Measurements from ENCODE around the gene FSD1. TPM values are rescaled to one million over a fixed set of nuclear protein-coding genes. Genes with fewer than 3 reads are reported as not detected.
"Not testable (repeated sequence)": the region's sequence is repeated elsewhere in the genome, so short reads cannot be mapped to it uniquely, and the experiment has no call there.

FSD1 gene
- total RNA-seq, 1 donor: 4.6 TPM

- DNase-seq (ENCODE audit: low read depth in 2 of 3, low spot score in 2 of 3): no peak
These were observed 37.9 kb downstream of the FSD1 start for GRCh38 chr19:4342314-4342614.

GRCh38 chr19:4342615-4343369 lies 38.4 kb downstream of the FSD1 start:
- DNase-seq (ENCODE audit: low read depth in 2 of 3, low spot score in 2 of 3): peak; percentile 84 to 100 (median 99)

- DNase-seq (ENCODE audit: low read depth in 2 of 3, low spot score in 2 of 3): peak; percentile 80 to 92 (median 85)
These were observed 39.2 kb downstream of the FSD1 start, which contains the start of gene MPND for GRCh38 chr19:4343370-4344307. TSS of gene MPND (plus strand) at chr19:4343562. CDS start at chr19:4343594, 32 bp downstream.

DNA sequence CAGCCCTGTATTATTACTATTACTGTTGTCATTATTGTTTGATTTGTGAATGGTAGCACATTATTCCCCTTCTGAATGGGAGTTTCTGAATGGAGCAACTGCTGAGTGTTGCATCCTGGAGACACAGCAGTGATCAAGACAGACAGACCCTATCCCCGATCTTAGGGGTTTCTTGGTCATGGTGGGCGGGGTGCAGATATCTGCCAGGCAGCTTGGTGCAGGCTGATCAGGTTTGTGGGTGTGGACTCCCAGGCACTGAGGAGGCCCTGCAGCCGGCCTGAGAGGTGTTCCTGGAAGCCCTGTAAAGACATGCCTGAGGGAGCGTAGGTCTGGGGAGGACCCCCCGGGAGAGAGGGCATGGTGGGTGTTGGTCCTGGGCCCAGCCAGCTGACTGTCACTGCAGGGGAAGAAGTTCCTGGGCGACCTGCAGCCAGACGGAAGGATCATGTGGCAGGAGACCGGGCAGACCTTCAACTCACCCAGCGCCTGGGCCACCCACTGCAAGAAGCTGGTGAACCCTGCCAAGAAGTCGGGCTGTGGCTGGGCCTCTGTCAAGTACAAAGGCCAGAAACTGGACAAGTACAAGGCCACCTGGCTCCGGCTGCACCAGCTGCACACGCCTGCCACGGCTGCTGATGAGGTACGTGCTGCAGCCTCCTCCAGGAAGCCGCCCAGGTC lies 41.1 kb downstream of the FSD1 start:
- DNase-seq (ENCODE audit: low read depth in 2 of 3, low spot score in 2 of 3): no peak

GRCh38 chr19:4346020-4346383 lies 41.6 kb downstream of the FSD1 start:
- DNase-seq (ENCODE audit: low read depth in 2 of 3, low spot score in 2 of 3): no peak

GRCh38 chr19:4347521-4347920 lies 43.1 kb downstream of the FSD1 start:
- DNase-seq (ENCODE audit: low read depth in 2 of 3, low spot score in 2 of 3): peak in 2 of 3 donors; percentile 40 to 66

- DNase-seq (ENCODE audit: low read depth in 2 of 3, low spot score in 2 of 3): not testable (repeated sequence)
These were observed 44.8 kb downstream of the FSD1 start for GRCh38 chr19:4349225-4349624.

DNA sequence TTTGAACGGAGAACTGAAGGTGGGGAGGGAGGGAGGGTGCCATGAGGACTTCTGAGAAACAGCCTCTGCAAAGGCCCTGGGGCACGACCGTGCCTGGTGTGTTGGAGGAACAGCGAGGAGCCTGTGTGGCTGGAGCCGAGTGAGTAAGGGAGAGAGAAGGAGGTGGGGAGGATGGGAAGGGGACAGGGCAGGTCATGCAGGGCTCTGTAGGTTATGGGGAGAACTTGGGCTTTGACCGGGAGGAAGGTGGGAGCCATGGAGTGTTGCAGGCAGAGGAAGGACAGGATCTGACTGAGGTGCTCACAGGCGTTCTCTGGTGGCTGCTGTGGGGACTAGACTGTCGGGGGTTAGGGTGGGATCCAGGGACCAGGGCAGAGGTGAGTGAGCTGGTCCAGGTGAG lies 45.7 kb downstream of the FSD1 start:
- DNase-seq (ENCODE audit: low read depth in 2 of 3, low spot score in 2 of 3): no peak

GRCh38 chr19:4350726-4351125 lies 46.3 kb downstream of the FSD1 start:
- no peak for DNase-seq (ENCODE audit: low read depth in 2 of 3, low spot score in 2 of 3)

DNA sequence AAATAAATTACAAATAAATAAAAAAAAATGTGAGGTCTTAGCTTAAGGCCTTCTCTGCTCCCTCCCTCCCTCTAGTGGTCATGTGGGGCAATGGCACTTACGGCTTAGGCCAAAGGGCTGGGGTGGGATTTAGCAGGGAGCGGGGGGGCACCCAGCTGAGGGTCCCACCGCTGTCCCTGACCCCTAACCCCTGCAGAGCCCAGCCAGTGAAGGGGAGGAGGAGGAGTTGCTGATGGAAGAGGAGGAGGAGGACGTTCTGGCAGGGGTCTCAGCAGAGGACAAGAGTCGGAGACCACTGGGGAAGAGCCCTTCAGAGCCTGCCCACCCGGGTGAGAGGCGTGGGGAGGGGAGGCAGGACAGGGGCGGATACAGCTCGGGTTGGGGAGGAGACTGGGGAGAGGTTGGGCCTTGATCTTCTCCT lies 48.3 kb downstream of the FSD1 start:
- peak in 2 of 3 donors; percentile 72 to 81 for DNase-seq (ENCODE audit: low read depth in 2 of 3, low spot score in 2 of 3)

GRCh38 chr19:4354282-4354681 lies 49.9 kb downstream of the FSD1 start:
- no peak for DNase-seq (ENCODE audit: low read depth in 2 of 3, low spot score in 2 of 3)

GRCh38 chr19:4354897-4355296 lies 50.5 kb downstream of the FSD1 start:
- no peak for DNase-seq (ENCODE audit: low read depth in 2 of 3, low spot score in 2 of 3)

- no peak for DNase-seq (ENCODE audit: low read depth in 2 of 3, low spot score in 2 of 3)
These were observed 52.8 kb downstream of the FSD1 start for GRCh38 chr19:4357095-4357797.

DNA sequence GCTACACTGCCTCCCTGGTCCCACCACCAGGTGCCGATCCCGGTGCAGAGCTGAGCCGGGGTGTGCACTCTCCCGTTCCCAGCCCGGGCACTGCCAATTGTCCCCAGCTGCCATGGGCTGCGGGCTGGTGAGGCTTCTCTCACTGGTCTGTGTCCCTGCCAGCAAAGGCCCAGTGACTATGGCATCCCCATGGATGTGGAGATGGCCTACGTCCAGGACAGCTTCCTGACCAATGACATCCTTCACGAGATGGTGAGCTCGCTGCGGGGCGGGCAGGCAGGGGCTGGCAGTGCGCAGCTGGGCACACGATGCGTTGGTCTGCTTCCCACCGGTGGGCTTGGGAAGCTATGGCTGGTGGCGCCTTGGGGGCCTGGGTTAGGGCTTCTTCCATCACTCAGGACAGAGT lies 53.5 kb downstream of the FSD1 start:
- DNase-seq (ENCODE audit: low read depth in 2 of 3, low spot score in 2 of 3): no peak

DNA sequence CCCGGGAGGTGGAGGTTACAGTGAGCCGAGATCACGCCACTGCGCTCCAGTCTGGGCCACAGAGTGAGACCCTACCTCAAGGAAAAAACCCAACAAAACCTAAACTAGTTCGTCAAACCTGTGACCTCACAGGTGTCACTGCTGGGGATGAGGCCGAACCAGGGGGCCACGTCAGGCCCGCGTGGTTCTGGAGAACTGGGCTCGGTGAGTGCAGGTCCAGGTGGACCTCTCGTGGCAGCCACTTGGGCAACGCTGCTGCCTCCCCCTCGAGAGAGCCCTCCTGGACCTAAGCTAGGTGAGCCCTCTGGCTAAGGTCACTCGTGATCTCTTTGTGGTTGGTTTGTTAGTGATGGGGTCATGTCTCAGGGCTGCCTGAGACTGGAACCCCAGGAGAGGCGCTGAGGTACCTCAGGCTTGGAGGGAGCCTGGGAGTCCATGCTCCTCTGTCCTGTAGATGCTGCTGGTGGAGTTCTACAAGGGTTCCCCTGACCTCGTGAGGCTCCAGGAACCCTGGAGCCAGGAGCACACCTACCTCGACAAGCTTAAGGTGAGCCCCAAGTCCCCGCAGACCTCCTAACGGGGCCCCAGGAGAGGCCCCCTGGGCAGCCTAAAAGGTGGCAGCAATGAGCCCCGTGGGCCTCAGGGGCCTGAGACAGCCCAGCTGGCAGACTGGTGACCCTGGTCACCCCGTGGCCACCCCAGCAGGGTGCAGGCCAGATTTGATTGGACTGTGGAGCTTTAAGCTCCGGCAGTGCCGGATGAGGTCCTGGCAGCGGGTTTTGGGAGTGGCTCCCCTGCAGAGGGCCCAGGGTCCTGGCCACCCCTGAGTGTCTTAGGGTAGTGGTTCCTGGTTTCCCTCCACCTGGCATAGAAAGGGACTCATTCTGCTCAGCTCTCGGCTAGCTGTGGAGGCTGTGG lies 54.6 kb downstream of the FSD1 start:
- no peak for DNase-seq (ENCODE audit: low read depth in 2 of 3, low spot score in 2 of 3)

GRCh38 chr19:4359627-4360000 lies 55.2 kb downstream of the FSD1 start:
- no peak for DNase-seq (ENCODE audit: low read depth in 2 of 3, low spot score in 2 of 3)

- no peak for DNase-seq (ENCODE audit: low read depth in 2 of 3, low spot score in 2 of 3)
These were observed 55.7 kb downstream of the FSD1 start for GRCh38 chr19:4360081-4360569.

GRCh38 chr19:4360641-4361151 lies 56.3 kb downstream of the FSD1 start:
- no peak for DNase-seq (ENCODE audit: low read depth in 2 of 3, low spot score in 2 of 3)

Data from hematopoietic multipotent progenitor cell (in vitro differentiated cells).